Keratinocyte (primary cell): ENCODE measurements around the gene FBXL13. TPM values are rescaled to one million over a fixed set of nuclear protein-coding genes. Genes with fewer than 3 reads are reported as not detected.
A peak's percentile ranks its signal among the peaks of the same experiment; 100 is the strongest.

Experiments
- DNase-seq: peaks from one replicate; pipeline ENCODE4 v3.0.0-alpha.2; 2011; ENCODE audit warnings: low read depth, missing footprints, low spot score
- FAIRE-seq: peaks from 2 replicates; lab custom pipeline; 2011; peaks lifted over from hg19 to GRCh38; lab: Jason Lieb, UNC
- H2AFZ ChIP-seq: 2 replicates; pipeline ENCODE4 v1.6.0; 2012; ENCODE audit warnings: low read length, control low read depth, inconsistent platforms; ENCODE audit not compliant: control insufficient read depth
- H3K27ac ChIP-seq: 2 replicates; pipeline ENCODE4 v1.5.1; 2011; ENCODE audit warnings: low read length; ENCODE audit not compliant: control insufficient read depth, insufficient read depth
- H3K27me3 ChIP-seq: 3 replicates; pipeline ENCODE4 v1.6.0; 2011; ENCODE audit warnings: low read length; ENCODE audit not compliant: control insufficient read depth, insufficient read depth; ENCODE audit errors: extremely low read depth
- H3K36me3 ChIP-seq, 2 experiments: 2 replicates in 1 of 2; 3 replicates in 1 of 2; pipeline ENCODE4 v1.5.1; 2011; ENCODE audit warnings: low read length in 2 of 2, mild to moderate bottlenecking in 1 of 2; ENCODE audit not compliant: control insufficient read depth in 2 of 2, insufficient read depth in 2 of 2; ENCODE audit errors: extremely low read depth in 1 of 2
- H3K4me1 ChIP-seq: 3 replicates; pipeline ENCODE4 v1.5.1; 2011; ENCODE audit warnings: low read length; ENCODE audit not compliant: control insufficient read depth, insufficient read depth; ENCODE audit errors: extremely low read depth
- H3K4me2 ChIP-seq: 3 replicates; pipeline ENCODE4 v1.6.0; 2011; ENCODE audit warnings: low read depth, low read length; ENCODE audit not compliant: control insufficient read depth, insufficient read depth; ENCODE audit errors: extremely low read depth
- H3K4me3 ChIP-seq, 3 experiments: fragments of 200-600 bp in 1 of 3; sonication (generic) in 1 of 3; 2 replicates in 2 of 3; 3 replicates in 1 of 3; pipeline ENCODE4 v1.5.1; 2011 to 2016; ENCODE audit warnings: low read length in 3 of 3, mild to moderate bottlenecking in 3 of 3, control low read depth in 2 of 3, inconsistent platforms in 1 of 3, low read depth in 1 of 3, mixed read lengths in 1 of 3, mixed run types in 1 of 3, moderate library complexity in 1 of 3; ENCODE audit not compliant: control insufficient read depth in 2 of 3, insufficient read depth in 2 of 3; ENCODE audit errors: extremely low read depth in 1 of 3
- H3K79me2 ChIP-seq: 2 replicates; pipeline ENCODE4 v1.6.0; 2012; ENCODE audit warnings: low read length; ENCODE audit not compliant: control insufficient read depth, insufficient read depth
- H3K9ac ChIP-seq: 3 replicates; pipeline ENCODE4 v1.6.0; 2011; ENCODE audit warnings: low read length; ENCODE audit not compliant: control insufficient read depth, insufficient read depth; ENCODE audit errors: extremely low read depth
- H3K9me1 ChIP-seq: 3 replicates; pipeline ENCODE4 v1.6.0; 2011; ENCODE audit warnings: low read length; ENCODE audit not compliant: control insufficient read depth, insufficient read depth; ENCODE audit errors: extremely low read depth
- H3K9me3 ChIP-seq: 2 replicates; pipeline ENCODE4 v1.5.1; 2012; ENCODE audit warnings: low read depth, low read length; ENCODE audit not compliant: control insufficient read depth
- H4K20me1 ChIP-seq: 3 replicates; pipeline ENCODE4 v1.6.0; 2011; ENCODE audit warnings: low read length; ENCODE audit not compliant: control insufficient read depth, insufficient read depth; ENCODE audit errors: extremely low read depth
- CTCF ChIP-seq, 3 experiments: IDR thresholded peaks in 1 of 3; conservative IDR thresholded peaks in 1 of 3; optimal IDR thresholded peaks in 1 of 3; 2 replicates in 2 of 3; 3 replicates in 1 of 3; pipeline versions ENCODE3 to v1.5.1; 2011; ENCODE audit warnings: low read length in 3 of 3, mild to moderate bottlenecking in 3 of 3, moderate library complexity in 2 of 3, control low read depth in 1 of 3, inconsistent platforms in 1 of 3; ENCODE audit not compliant: insufficient read depth in 2 of 3; ENCODE audit errors: extremely low read depth in 1 of 3
- EZH2 ChIP-seq: IDR thresholded peaks from one replicate; pipeline ENCODE4 v1.6.1; 2012; ENCODE audit warnings: inconsistent platforms, mild to moderate bottlenecking, low read length, moderate library complexity
- dilution Hi-C: fragments of 300-500 bp; cut with MboI; formaldehyde crosslinking; loops from one replicate; pipeline ENCODE4 v1.7.0; 2020; ENCODE audit warnings: low sequenced_read_pairs; ENCODE audit not compliant: extremely low pct_ligation_motif_present
- polyA plus RNA-seq, 5 experiments: library from polyadenylated mRNA; depleted of rRNA in 3 of 5; stranded (reverse) in 3 of 5; stranded (forward) in 1 of 5; unstranded in 1 of 5; fragments of >200 nt; gene quantifications; 1 replicate in 1 of 5; 2 replicates in 3 of 5; 3 replicates in 1 of 5; pipeline versions ENCODE4 v1.2.1 to v1.2.3, GENCODE V29; 2011 to 2012; ENCODE audit warnings: missing spikeins in 2 of 5, low read depth in 1 of 5, low replicate concordance in 1 of 5

FBXL13 gene
- polyA plus RNA-seq, 1 donor (not counting 4 experiments of a cell fraction or from before 2014, with no cell fraction given) = 0.20 TPM

- TF ChIP-seq CTCF (optimal IDR thresholded peaks at IDR 0.05 in 1 of 3, IDR thresholded peaks at IDR 0.05 in 1 of 3, conservative IDR thresholded peaks at IDR 0.05 in 1 of 3; ENCODE audit: extremely low read depth in 1 of 3, insufficient read depth in 2 of 3, low read length in 3 of 3) (no peak), EZH2 (no peak)
- Histone ChIP-seq H3K27ac (no peak overlapping the region), H3K4me1 (peaks cover 13% of the 10 kb centered on the region), H3K9ac (no peak overlapping the region), H2AFZ (no peak overlapping the region), H3K9me3 (no peaks in the 10 kb centered on the region), H3K9me1 (peaks cover 3% of the 10 kb centered on the region), H3K4me3 (no peak overlapping the region), H3K27me3 (no peaks in the 10 kb centered on the region), H4K20me1 (no peaks in the 10 kb centered on the region), H3K4me2 (no peak overlapping the region), H3K79me2 (peaks cover 36% of the 10 kb centered on the region), H3K36me3 (peaks cover 0 to 2% of the 10 kb centered on the region in 2 experiments)
- dilution Hi-C loops = no loop called here
- FAIRE-seq (no peak), DNase-seq (no peak)
Observed at GRCh38 chr7:103076764-103077163, 2.2 kb upstream of the FBXL13 start.

GRCh38 chr7:103075337-103075918, 832 bp upstream of the FBXL13 start:
- H3K79me2 ChIP-seq = peaks cover 32% of the 10 kb centered on the region
- H3K4me3 ChIP-seq = peak overlapping the region; percentile 66 to 93 (median 91)
- no peaks in the 10 kb centered on the region for H3K27me3 ChIP-seq
- H2AFZ ChIP-seq = peak overlapping the region; percentile 32
- H3K4me2 ChIP-seq = peak overlapping the region; percentile 83
- H3K36me3 ChIP-seq = peaks cover 0 to 2% of the 10 kb centered on the region in 2 experiments
- H3K9ac ChIP-seq = peak overlapping the region; percentile 77
- TF ChIP-seq CTCF (optimal IDR thresholded peaks at IDR 0.05 in 1 of 3, IDR thresholded peaks at IDR 0.05 in 1 of 3, conservative IDR thresholded peaks at IDR 0.05 in 1 of 3; ENCODE audit: extremely low read depth in 1 of 3, insufficient read depth in 2 of 3, low read length in 3 of 3) = no peak
- TF ChIP-seq EZH2 = no peak
- H3K4me1 ChIP-seq = peaks cover 13% of the 10 kb centered on the region
- DNase-seq (no peak), FAIRE-seq (no peak)
- peaks cover 3% of the 10 kb centered on the region for H3K9me1 ChIP-seq
- H3K9me3 ChIP-seq = no peaks in the 10 kb centered on the region
- H4K20me1 ChIP-seq = no peaks in the 10 kb centered on the region
- peak overlapping the region; percentile 81 for H3K27ac ChIP-seq
- dilution Hi-C loops = no loop called here
